WTC11 (cell line): ENCODE measurements around the gene LMAN2L.

ENCODE experiments used
- CREM ChIP-seq: sonication (generic); formaldehyde crosslinking; IDR thresholded peaks from 2 replicates; pipeline ENCODE4 v1.8.1; 2022; ENCODE audit warnings: mild to moderate bottlenecking, missing genetic modification reagents, moderate library complexity
- JUN ChIP-seq: sonication (generic); formaldehyde crosslinking; IDR thresholded peaks from 2 replicates; pipeline ENCODE4 v1.8.0; 2023; ENCODE audit warnings: mild to moderate bottlenecking, missing genetic modification reagents
- NR2C2 ChIP-seq: sonication (generic); formaldehyde crosslinking; IDR thresholded peaks from 2 replicates; pipeline ENCODE4 v1.8.0; 2022; ENCODE audit warnings: mild to moderate bottlenecking, missing genetic modification reagents
- ZNF232 ChIP-seq: sonication (generic); formaldehyde crosslinking; IDR thresholded peaks from 2 replicates; pipeline ENCODE4 v1.8.0; 2022; ENCODE audit warnings: mild to moderate bottlenecking, missing genetic modification reagents
- ZNF263 ChIP-seq: sonication (generic); formaldehyde crosslinking; IDR thresholded peaks from 2 replicates; pipeline ENCODE4 v1.8.1; 2022; ENCODE audit warnings: low read depth, mild to moderate bottlenecking, moderate library complexity, missing genetic modification reagents
- ZNF423 ChIP-seq: fragments of 250-450 bp; sonication (Bioruptor Pico); IDR thresholded peaks from 2 replicates; pipeline ENCODE4 v2.1.2; 2022; ENCODE audit warnings: mild to moderate bottlenecking, moderate library complexity
- TF ChIP-seq, protein P1 (sequence below): fragments of 200-600 bp; IDR thresholded peaks from 2 replicates; pipeline ENCODE4 v1.8.0; 2022; ENCODE audit warnings: antibody characterized with exemption
- TF ChIP-seq, protein P2 (sequence below): sonication (generic); formaldehyde crosslinking; IDR thresholded peaks from 2 replicates; pipeline ENCODE4 v1.8.0; 2022; ENCODE audit warnings: mild to moderate bottlenecking, missing genetic modification reagents
- TF ChIP-seq, protein P3 (sequence below): sonication (generic); formaldehyde crosslinking; IDR thresholded peaks from 2 replicates; pipeline ENCODE4 v1.8.1; 2022; ENCODE audit warnings: mild to moderate bottlenecking, moderate library complexity, missing genetic modification reagents
- TF ChIP-seq, protein P4 (sequence below): sonication (generic); formaldehyde crosslinking; IDR thresholded peaks from 2 replicates; pipeline ENCODE4 v1.8.1; 2023; ENCODE audit warnings: mild to moderate bottlenecking, moderate library complexity, missing genetic modification reagents
- TF ChIP-seq, protein P5 (sequence below): sonication (generic); formaldehyde crosslinking; IDR thresholded peaks from 2 replicates; pipeline ENCODE4 v1.8.1; 2023; ENCODE audit warnings: mild to moderate bottlenecking, missing genetic modification reagents, moderate library complexity

DNA sequence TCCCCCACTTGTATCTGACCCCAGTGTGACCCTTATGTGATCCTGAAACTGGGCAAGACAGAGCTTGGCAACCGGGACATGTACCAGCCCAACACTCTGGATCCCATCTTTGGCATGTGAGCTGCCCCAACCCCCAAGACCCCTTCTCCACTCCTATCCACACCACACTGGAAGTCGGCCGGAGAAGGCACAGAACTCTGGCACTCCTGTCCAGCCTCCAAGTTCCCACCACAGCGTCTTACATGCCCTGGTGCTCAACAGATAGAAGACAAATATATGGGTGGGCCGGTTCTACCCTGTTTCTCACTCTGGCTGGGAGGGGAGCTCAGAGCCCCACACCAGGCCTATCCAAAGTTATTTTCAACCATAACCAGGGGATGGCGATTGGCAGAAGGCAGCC is 40.8 kb downstream of the LMAN2L start:
- TF ChIP-seq ZNF423 (no peak), CREM (CRISPR knock-in tag) (no peak), ZNF263 (CRISPR knock-in tag) (no peak), NR2C2 (CRISPR knock-in tag) (no peak), JUN (no peak), ZNF232 (CRISPR knock-in tag) (no peak)
- TF ChIP-seq, protein P1, sequence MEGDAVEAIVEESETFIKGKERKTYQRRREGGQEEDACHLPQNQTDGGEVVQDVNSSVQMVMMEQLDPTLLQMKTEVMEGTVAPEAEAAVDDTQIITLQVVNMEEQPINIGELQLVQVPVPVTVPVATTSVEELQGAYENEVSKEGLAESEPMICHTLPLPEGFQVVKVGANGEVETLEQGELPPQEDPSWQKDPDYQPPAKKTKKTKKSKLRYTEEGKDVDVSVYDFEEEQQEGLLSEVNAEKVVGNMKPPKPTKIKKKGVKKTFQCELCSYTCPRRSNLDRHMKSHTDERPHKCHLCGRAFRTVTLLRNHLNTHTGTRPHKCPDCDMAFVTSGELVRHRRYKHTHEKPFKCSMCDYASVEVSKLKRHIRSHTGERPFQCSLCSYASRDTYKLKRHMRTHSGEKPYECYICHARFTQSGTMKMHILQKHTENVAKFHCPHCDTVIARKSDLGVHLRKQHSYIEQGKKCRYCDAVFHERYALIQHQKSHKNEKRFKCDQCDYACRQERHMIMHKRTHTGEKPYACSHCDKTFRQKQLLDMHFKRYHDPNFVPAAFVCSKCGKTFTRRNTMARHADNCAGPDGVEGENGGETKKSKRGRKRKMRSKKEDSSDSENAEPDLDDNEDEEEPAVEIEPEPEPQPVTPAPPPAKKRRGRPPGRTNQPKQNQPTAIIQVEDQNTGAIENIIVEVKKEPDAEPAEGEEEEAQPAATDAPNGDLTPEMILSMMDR = no peak
- TF ChIP-seq, protein P2, sequence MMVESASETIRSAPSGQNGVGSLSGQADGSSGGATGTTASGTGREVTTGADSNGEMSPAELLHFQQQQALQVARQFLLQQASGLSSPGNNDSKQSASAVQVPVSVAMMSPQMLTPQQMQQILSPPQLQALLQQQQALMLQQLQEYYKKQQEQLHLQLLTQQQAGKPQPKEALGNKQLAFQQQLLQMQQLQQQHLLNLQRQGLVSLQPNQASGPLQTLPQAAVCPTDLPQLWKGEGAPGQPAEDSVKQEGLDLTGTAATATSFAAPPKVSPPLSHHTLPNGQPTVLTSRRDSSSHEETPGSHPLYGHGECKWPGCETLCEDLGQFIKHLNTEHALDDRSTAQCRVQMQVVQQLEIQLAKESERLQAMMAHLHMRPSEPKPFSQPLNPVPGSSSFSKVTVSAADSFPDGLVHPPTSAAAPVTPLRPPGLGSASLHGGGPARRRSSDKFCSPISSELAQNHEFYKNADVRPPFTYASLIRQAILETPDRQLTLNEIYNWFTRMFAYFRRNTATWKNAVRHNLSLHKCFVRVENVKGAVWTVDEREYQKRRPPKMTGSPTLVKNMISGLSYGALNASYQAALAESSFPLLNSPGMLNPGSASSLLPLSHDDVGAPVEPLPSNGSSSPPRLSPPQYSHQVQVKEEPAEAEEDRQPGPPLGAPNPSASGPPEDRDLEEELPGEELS = no peak
- TF ChIP-seq, protein P3, sequence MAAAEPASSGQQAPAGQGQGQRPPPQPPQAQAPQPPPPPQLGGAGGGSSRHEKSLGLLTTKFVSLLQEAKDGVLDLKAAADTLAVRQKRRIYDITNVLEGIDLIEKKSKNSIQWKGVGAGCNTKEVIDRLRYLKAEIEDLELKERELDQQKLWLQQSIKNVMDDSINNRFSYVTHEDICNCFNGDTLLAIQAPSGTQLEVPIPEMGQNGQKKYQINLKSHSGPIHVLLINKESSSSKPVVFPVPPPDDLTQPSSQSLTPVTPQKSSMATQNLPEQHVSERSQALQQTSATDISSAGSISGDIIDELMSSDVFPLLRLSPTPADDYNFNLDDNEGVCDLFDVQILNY (CRISPR knock-in tag) = no peak
- TF ChIP-seq, protein P4, sequence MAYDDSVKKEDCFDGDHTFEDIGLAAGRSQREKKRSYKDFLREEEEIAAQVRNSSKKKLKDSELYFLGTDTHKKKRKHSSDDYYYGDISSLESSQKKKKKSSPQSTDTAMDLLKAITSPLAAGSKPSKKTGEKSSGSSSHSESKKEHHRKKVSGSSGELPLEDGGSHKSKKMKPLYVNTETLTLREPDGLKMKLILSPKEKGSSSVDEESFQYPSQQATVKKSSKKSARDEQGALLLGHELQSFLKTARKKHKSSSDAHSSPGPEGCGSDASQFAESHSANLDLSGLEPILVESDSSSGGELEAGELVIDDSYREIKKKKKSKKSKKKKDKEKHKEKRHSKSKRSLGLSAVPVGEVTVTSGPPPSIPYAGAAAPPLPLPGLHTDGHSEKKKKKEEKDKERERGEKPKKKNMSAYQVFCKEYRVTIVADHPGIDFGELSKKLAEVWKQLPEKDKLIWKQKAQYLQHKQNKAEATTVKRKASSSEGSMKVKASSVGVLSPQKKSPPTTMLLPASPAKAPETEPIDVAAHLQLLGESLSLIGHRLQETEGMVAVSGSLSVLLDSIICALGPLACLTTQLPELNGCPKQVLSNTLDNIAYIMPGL (CRISPR knock-in tag) = no peak
- TF ChIP-seq, protein P5, sequence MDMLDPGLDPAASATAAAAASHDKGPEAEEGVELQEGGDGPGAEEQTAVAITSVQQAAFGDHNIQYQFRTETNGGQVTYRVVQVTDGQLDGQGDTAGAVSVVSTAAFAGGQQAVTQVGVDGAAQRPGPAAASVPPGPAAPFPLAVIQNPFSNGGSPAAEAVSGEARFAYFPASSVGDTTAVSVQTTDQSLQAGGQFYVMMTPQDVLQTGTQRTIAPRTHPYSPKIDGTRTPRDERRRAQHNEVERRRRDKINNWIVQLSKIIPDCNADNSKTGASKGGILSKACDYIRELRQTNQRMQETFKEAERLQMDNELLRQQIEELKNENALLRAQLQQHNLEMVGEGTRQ (CRISPR knock-in tag) = no peak
